ENCODE measurements around the gene PSTPIP2. TPM values are rescaled to one million over a fixed set of nuclear protein-coding genes. Genes with fewer than 3 reads are reported as not detected.

The PSTPIP2 gene
- total and polyA plus RNA-seq, 2 experiments from 2014 or later = 3.8 to 6.4 TPM

DNA sequence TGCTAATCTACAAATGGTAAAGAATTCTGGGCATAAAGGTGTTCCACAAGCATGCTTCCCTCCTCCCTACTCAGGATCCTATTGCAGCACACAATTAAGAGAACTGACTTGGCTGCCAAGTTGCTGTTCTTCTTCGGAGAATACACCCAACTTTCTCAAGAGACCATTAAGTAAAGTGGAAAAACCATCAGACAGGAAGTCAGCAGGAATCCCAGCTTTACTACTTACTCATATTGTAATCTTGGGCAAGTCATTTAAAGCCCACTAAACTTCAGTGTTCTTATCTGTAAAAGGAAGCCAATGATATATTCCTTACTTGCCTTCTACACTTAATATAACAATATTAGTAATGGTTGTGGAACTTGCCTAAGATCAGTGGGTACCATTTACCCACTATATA lies 37.8 kb downstream of the PSTPIP2 start:
- TF ChIP-seq EZH2 (IDR thresholded peaks at IDR 0.05; ENCODE audit: insufficient read depth, poor library complexity, severe bottlenecking) = no peak
- no peak for TF ChIP-seq EZH2phosphoT487 (IDR thresholded peaks at IDR 0.05; ENCODE audit: insufficient read depth, low read depth)
- in situ Hi-C loops (cut with MboI) = no loop called here
- no peaks in the 10 kb centered on the region for H3K9me2 ChIP-seq (ENCODE audit: insufficient read depth)

DNA sequence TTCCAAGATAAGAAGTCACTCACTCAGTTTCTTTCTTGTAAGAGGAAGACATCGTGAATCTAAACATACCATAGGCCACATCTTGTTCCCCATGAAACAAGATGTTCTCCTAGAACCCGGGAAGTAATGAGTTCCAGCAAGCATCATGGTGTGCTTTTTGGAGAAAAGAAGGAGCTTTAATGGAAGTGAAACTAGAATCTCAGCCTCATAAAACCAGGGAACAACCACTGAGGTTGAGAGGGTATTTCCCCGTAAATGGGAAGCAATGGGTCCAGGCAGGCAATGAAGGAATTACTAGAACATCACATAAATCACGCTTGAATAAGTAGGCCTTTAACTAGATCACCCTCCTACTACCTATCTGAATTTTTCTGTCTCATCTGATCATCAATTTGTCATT lies 40.3 kb downstream of the PSTPIP2 start:
- H3K9me2 ChIP-seq (ENCODE audit: insufficient read depth) = no peaks in the 10 kb centered on the region
- TF ChIP-seq EZH2 (IDR thresholded peaks at IDR 0.05; ENCODE audit: insufficient read depth, poor library complexity, severe bottlenecking) = no peak
- TF ChIP-seq EZH2phosphoT487 (IDR thresholded peaks at IDR 0.05; ENCODE audit: insufficient read depth, low read depth) = no peak
- H3K9ac ChIP-seq = no peak overlapping the region
- no peak overlapping the region for H3K27ac ChIP-seq
- H3K36me3 ChIP-seq (ENCODE audit: low read depth) = no peaks in the 10 kb centered on the region
- no peaks in the 10 kb centered on the region for H3K79me2 ChIP-seq (ENCODE audit: insufficient read depth)
- WGBS, 2 experiments (ENCODE audit: low coverage in 1 of 2, low lambda C conversion rate in 2 of 2, missing lambda C conversion rate in 2 of 2) = 85 to 92% methylated on average over 4 of the region's 4 CpGs
- H4K20me1 ChIP-seq (ENCODE audit: insufficient read depth) = no peaks in the 10 kb centered on the region
- peaks cover 16% of the 10 kb centered on the region; the same call in 1 of the 2 replicates for H3F3A ChIP-seq (ENCODE audit: insufficient read depth)
- in situ Hi-C loops (cut with MboI) = no loop called here
- H3K4me3 ChIP-seq = no peak overlapping the region
- peaks cover 14% of the 10 kb centered on the region for H3K4me1 ChIP-seq (ENCODE audit: insufficient read depth)
- no peaks in the 10 kb centered on the region for H3K27me3 ChIP-seq (replicated peaks; ENCODE audit: insufficient read depth)
- H3K9me3 ChIP-seq (ENCODE audit: low read depth) = no peaks in the 10 kb centered on the region
- H3K4me2 ChIP-seq (ENCODE audit: unreplicated experiment) = no peak overlapping the region
- no peak for DNase-seq
- H2AFZ ChIP-seq = no peak overlapping the region

More for the DNA sequence above, 37.8 kb downstream of the PSTPIP2 start:
- WGBS, 2 experiments (ENCODE audit: low coverage in 1 of 2, low lambda C conversion rate in 2 of 2, missing lambda C conversion rate in 2 of 2) = 5 to 26% methylated on average over 1 of the region's 1 CpG
- H3K27ac ChIP-seq = no peak overlapping the region
- no peak overlapping the region for H3K9ac ChIP-seq
- H3F3A ChIP-seq (ENCODE audit: insufficient read depth) = peaks cover 16% of the 10 kb centered on the region; the same call in 1 of the 2 replicates
- H3K4me2 ChIP-seq (ENCODE audit: unreplicated experiment) = no peak overlapping the region
- H3K27me3 ChIP-seq (replicated peaks; ENCODE audit: insufficient read depth) = no peaks in the 10 kb centered on the region
- H3K36me3 ChIP-seq (ENCODE audit: low read depth) = no peaks in the 10 kb centered on the region
- no peaks in the 10 kb centered on the region for H3K79me2 ChIP-seq (ENCODE audit: insufficient read depth)
- no peaks in the 10 kb centered on the region for H4K20me1 ChIP-seq (ENCODE audit: insufficient read depth)
- peaks cover 14% of the 10 kb centered on the region for H3K4me1 ChIP-seq (ENCODE audit: insufficient read depth)
- no peak overlapping the region for H3K4me3 ChIP-seq
- H3K9me3 ChIP-seq (ENCODE audit: low read depth) = no peaks in the 10 kb centered on the region
- DNase-seq = peak; percentile 51
- no peak overlapping the region for H2AFZ ChIP-seq

DNA sequence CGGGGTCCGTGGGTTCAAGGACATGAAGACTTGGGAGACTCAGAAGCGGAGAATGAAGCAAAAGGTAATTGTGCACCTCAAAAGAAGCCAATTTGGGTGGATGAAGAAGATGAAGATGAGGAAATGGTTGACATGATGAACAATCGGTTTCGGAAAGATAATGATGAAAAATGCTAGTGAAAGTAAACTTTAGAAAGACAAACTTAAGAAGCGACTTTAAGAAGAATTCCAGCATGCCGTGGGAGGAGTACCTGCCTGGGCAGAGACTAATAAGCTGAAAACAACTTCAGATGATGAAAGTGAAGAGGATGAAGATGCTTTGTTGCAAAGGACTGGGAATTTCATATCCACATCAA lies 43.5 kb downstream of the PSTPIP2 start:
- Histone ChIP-seq H3K9me2 (ENCODE audit: insufficient read depth) (no peaks in the 10 kb centered on the region), H3K36me3 (ENCODE audit: low read depth) (no peaks in the 10 kb centered on the region), H4K20me1 (ENCODE audit: insufficient read depth) (no peaks in the 10 kb centered on the region), H3K79me2 (ENCODE audit: insufficient read depth) (no peaks in the 10 kb centered on the region), H3K4me2 (ENCODE audit: unreplicated experiment) (peak overlapping the region; percentile 88), H2AFZ (peak overlapping the region; percentile 87), H3F3A (ENCODE audit: insufficient read depth) (no peaks in the 10 kb centered on the region), H3K4me3 (peak overlapping the region; percentile 78), H3K4me1 (ENCODE audit: insufficient read depth) (no peaks in the 10 kb centered on the region), H3K9ac (peak overlapping the region; percentile 76), H3K27me3 (replicated peaks; ENCODE audit: insufficient read depth) (no peaks in the 10 kb centered on the region), H3K9me3 (ENCODE audit: low read depth) (no peaks in the 10 kb centered on the region), H3K27ac (peak overlapping the region; percentile 20; the same call in 1 of the 2 replicates)
- TF ChIP-seq EZH2 (IDR thresholded peaks at IDR 0.05; ENCODE audit: insufficient read depth, poor library complexity, severe bottlenecking) (no peak), EZH2phosphoT487 (IDR thresholded peaks at IDR 0.05; ENCODE audit: insufficient read depth, low read depth) (no peak)
- 53 to 59% methylated on average over 7 of the region's 7 CpGs for WGBS, 2 experiments (ENCODE audit: low coverage in 1 of 2, low lambda C conversion rate in 2 of 2, missing lambda C conversion rate in 2 of 2)
- no peak for DNase-seq
- in situ Hi-C loops (cut with MboI) = no loop called here

DNA sequence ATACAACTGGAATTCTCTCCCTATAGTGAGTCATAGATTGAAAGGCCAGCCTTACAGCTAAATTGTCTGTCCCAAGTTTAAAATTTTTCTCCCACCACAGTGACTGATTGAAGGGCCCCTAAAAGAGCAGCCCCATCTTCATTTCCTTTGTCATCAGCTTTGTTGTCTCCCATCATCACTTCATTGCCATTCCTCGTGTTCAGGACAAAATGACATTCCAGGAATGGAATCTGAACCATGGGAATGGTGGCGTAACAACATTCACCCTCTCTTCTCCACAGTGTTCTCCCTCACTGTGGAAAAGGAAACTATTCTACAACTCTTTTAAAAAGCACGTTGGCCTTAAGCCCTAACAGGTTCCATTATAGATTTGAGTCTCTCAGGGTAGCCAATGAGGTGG lies 52.1 kb downstream of the PSTPIP2 start:
- in situ Hi-C loops (cut with MboI) = no loop called here
- no peaks in the 10 kb centered on the region for H3K4me1 ChIP-seq (ENCODE audit: insufficient read depth)
- H3K4me3 ChIP-seq = no peak overlapping the region
- no peaks in the 10 kb centered on the region for H3K79me2 ChIP-seq (ENCODE audit: insufficient read depth)
- DNase-seq = no peak
- H3F3A ChIP-seq (ENCODE audit: insufficient read depth) = no peaks in the 10 kb centered on the region
- no peaks in the 10 kb centered on the region for H4K20me1 ChIP-seq (ENCODE audit: insufficient read depth)
- no peaks in the 10 kb centered on the region for H3K36me3 ChIP-seq (ENCODE audit: low read depth)
- no peak overlapping the region for H3K4me2 ChIP-seq (ENCODE audit: unreplicated experiment)
- no peaks in the 10 kb centered on the region for H3K9me3 ChIP-seq (ENCODE audit: low read depth)
- H3K9me2 ChIP-seq (ENCODE audit: insufficient read depth) = no peaks in the 10 kb centered on the region
- H3K27me3 ChIP-seq (replicated peaks; ENCODE audit: insufficient read depth) = no peaks in the 10 kb centered on the region
- H3K27ac ChIP-seq = no peak overlapping the region
- no peak overlapping the region for H3K9ac ChIP-seq
- H2AFZ ChIP-seq = no peak overlapping the region
- no peak for TF ChIP-seq EZH2phosphoT487 (IDR thresholded peaks at IDR 0.05; ENCODE audit: insufficient read depth, low read depth)
- no peak for TF ChIP-seq EZH2 (IDR thresholded peaks at IDR 0.05; ENCODE audit: insufficient read depth, poor library complexity, severe bottlenecking)
- 92 to 93% methylated on average over 3 of the region's 3 CpGs for WGBS, 2 experiments (ENCODE audit: low coverage in 1 of 2, low lambda C conversion rate in 2 of 2, missing lambda C conversion rate in 2 of 2)
